ENCODE results near the gene ALPP.
"Not testable (repeated sequence)": the region's sequence is repeated elsewhere in the genome, so short reads cannot be mapped to it uniquely, and the experiment has no call there.

The ALPP gene

DNA sequence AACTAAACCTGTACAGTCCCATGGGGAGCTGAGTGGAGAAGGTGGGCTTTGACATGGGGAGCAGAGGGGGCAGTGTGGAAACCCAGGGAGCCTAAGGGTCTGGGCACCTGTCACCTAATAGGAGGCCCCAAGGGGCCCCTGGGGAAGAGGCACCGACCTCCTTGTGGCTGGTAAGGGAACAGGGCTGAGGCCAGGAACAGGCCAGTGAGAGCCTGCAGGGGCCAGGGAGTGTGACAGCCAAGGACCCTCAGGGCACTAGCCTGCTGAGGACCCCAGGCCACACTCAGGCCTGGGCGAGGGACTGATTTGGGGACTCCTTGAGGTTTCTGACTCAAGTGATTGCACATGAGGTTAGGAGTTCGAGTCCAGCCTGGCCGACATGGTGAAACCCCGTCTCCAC lies 24.5 kb upstream of the ALPP start:
- Histone ChIP-seq H3K4me2 (ENCODE audit: low read length) (no peak overlapping the region), H3K36me3 (ENCODE audit: insufficient read depth, low read length) (no peaks in the 10 kb centered on the region), H3K27me3 (ENCODE audit: control insufficient read depth, insufficient read depth, low read length) (peaks cover 49% of the 10 kb centered on the region), H3K9ac (ENCODE audit: low read depth, low read length) (no peak overlapping the region), H3K4me3 (ENCODE audit: low read length) (no peak overlapping the region), H3K4me1 (ENCODE audit: control insufficient read depth, insufficient read depth, low read length) (no peaks in the 10 kb centered on the region), H3K9me3 (replicated peaks; ENCODE audit: low read length) (no peaks in the 10 kb centered on the region)

- H3K36me3 ChIP-seq (ENCODE audit: insufficient read depth, low read length) = no peaks in the 10 kb centered on the region
Measured at GRCh38 chr2:232361646-232362045, 16.9 kb upstream of the ALPP start.

DNA sequence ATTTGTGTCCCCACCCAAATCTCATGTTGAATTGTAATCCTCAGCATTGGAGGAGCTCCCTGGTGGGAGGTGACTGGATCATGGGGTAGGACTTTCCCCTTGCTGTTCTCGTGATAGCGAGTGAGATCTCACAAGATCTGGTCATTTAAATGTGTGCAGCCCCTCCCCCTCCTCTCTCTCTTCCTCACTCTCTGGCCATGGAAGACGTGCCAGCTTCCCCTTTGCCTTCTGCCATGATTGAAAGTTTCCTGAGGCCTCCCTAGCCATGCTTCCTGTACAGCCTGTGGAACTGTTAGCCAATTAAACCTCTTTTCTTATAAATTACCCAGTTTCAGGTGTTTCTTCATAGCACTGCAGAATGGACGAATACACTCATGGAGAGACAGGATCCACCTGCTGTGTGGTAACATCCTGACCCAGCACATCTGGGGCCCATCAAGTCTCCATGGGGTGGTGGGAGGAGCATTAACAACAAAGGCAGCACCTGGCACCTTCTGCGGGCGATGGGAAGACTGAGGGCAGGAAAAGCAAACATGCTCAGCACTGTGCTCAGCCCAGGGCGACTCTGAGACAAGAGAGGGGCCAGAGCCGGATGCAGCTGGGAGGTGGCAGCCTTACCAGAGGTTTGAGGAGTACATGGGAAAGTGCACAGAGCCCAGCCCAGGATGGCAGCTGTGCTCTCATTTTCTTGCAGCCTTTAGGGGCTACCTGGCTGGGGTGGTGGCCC lies 16.2 kb upstream of the ALPP start:
- no peaks in the 10 kb centered on the region for H3K9me3 ChIP-seq (replicated peaks; ENCODE audit: low read length)
- no peak overlapping the region for H3K4me2 ChIP-seq (ENCODE audit: low read length)
- no peaks in the 10 kb centered on the region for H3K4me1 ChIP-seq (ENCODE audit: control insufficient read depth, insufficient read depth, low read length)
- no peak overlapping the region for H3K4me3 ChIP-seq (ENCODE audit: low read length)
- no peak overlapping the region for H3K9ac ChIP-seq (ENCODE audit: low read depth, low read length)
- H3K36me3 ChIP-seq (ENCODE audit: insufficient read depth, low read length) = no peaks in the 10 kb centered on the region
- peaks cover 13% of the 10 kb centered on the region for H3K27me3 ChIP-seq (ENCODE audit: control insufficient read depth, insufficient read depth, low read length)

More at GRCh38 chr2:232361646-232362045, 16.9 kb upstream of the ALPP start:
- Histone ChIP-seq H3K4me1 (ENCODE audit: control insufficient read depth, insufficient read depth, low read length) (no peaks in the 10 kb centered on the region), H3K4me2 (ENCODE audit: low read length) (no peak overlapping the region), H3K9ac (ENCODE audit: low read depth, low read length) (no peak overlapping the region), H3K27me3 (ENCODE audit: control insufficient read depth, insufficient read depth, low read length) (peaks cover 8% of the 10 kb centered on the region), H3K9me3 (replicated peaks; ENCODE audit: low read length) (no peaks in the 10 kb centered on the region), H3K4me3 (ENCODE audit: low read length) (no peak overlapping the region)

GRCh38 chr2:232363064-232363783 lies 15.3 kb upstream of the ALPP start:
- peaks cover 13% of the 10 kb centered on the region for H3K27me3 ChIP-seq (ENCODE audit: control insufficient read depth, insufficient read depth, low read length)
- H3K9me3 ChIP-seq (replicated peaks; ENCODE audit: low read length); H3K4me1 ChIP-seq (ENCODE audit: control insufficient read depth, insufficient read depth, low read length); H3K4me3 ChIP-seq (ENCODE audit: low read length); H3K9ac ChIP-seq (ENCODE audit: low read depth, low read length); H3K36me3 ChIP-seq (ENCODE audit: insufficient read depth, low read length); H3K4me2 ChIP-seq (ENCODE audit: low read length): not testable (repeated sequence)

- H3K4me1 ChIP-seq (ENCODE audit: control insufficient read depth, insufficient read depth, low read length) = no peaks in the 10 kb centered on the region
- no peak overlapping the region for H3K9ac ChIP-seq (ENCODE audit: low read depth, low read length)
- H3K27me3 ChIP-seq (ENCODE audit: control insufficient read depth, insufficient read depth, low read length) = peaks cover 13% of the 10 kb centered on the region
- no peak overlapping the region for H3K4me3 ChIP-seq (ENCODE audit: low read length)
- H3K36me3 ChIP-seq (ENCODE audit: insufficient read depth, low read length) = no peaks in the 10 kb centered on the region
- H3K9me3 ChIP-seq (replicated peaks; ENCODE audit: low read length) = no peaks in the 10 kb centered on the region
- H3K4me2 ChIP-seq (ENCODE audit: low read length) = no peak overlapping the region
Measured at GRCh38 chr2:232363784-232364615, 14.6 kb upstream of the ALPP start.

GRCh38 chr2:232364806-232365594 lies 13.6 kb upstream of the ALPP start:
- not testable (repeated sequence) for H3K4me1 ChIP-seq (ENCODE audit: control insufficient read depth, insufficient read depth, low read length)
- H3K27me3 ChIP-seq (ENCODE audit: control insufficient read depth, insufficient read depth, low read length) = peaks cover 13% of the 10 kb centered on the region

GRCh38 chr2:232365621-232366321 lies 12.8 kb upstream of the ALPP start:
- no peak overlapping the region for H3K4me2 ChIP-seq (ENCODE audit: low read length)
- no peak overlapping the region for H3K9ac ChIP-seq (ENCODE audit: low read depth, low read length)
- H3K9me3 ChIP-seq (replicated peaks; ENCODE audit: low read length) = no peaks in the 10 kb centered on the region
- no peaks in the 10 kb centered on the region for H3K36me3 ChIP-seq (ENCODE audit: insufficient read depth, low read length)
- H3K4me3 ChIP-seq (ENCODE audit: low read length) = no peak overlapping the region
- no peaks in the 10 kb centered on the region for H3K4me1 ChIP-seq (ENCODE audit: control insufficient read depth, insufficient read depth, low read length)
- H3K27me3 ChIP-seq (ENCODE audit: control insufficient read depth, insufficient read depth, low read length) = peaks cover 16% of the 10 kb centered on the region

More at GRCh38 chr2:232364806-232365594, 13.6 kb upstream of the ALPP start:
- not testable (repeated sequence) for H3K9me3 ChIP-seq (replicated peaks; ENCODE audit: low read length); H3K4me2 ChIP-seq (ENCODE audit: low read length); H3K9ac ChIP-seq (ENCODE audit: low read depth, low read length); H3K36me3 ChIP-seq (ENCODE audit: insufficient read depth, low read length); H3K4me3 ChIP-seq (ENCODE audit: low read length)

GRCh38 chr2:232366461-232366860 lies 12.1 kb upstream of the ALPP start:
- not testable (repeated sequence) for H3K36me3 ChIP-seq (ENCODE audit: insufficient read depth, low read length); H3K4me2 ChIP-seq (ENCODE audit: low read length); H3K4me3 ChIP-seq (ENCODE audit: low read length); H3K9me3 ChIP-seq (replicated peaks; ENCODE audit: low read length); H3K4me1 ChIP-seq (ENCODE audit: control insufficient read depth, insufficient read depth, low read length); H3K9ac ChIP-seq (ENCODE audit: low read depth, low read length)
- peaks cover 16% of the 10 kb centered on the region for H3K27me3 ChIP-seq (ENCODE audit: control insufficient read depth, insufficient read depth, low read length)

DNA sequence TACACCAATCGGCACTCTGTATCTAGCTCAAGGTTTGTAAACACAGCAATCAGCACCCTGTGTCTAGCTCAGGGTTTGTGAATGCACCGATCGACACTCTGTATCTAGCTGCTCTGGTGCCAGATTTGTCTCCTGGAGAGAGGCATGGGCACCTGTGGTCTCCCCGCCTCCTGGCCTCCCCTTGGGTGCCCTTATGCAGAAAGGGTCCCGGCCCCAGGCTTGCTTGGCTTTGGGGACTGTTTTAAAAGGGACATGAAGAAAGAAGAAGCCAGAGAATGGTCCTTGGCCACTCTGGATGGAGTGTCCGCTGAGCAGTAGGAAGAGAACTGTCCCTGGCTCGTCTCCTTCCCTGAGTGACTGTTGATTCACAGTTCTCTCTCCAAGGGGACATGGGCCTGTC lies 11.5 kb upstream of the ALPP start:
- Histone ChIP-seq H3K4me3 (ENCODE audit: low read length) (no peak overlapping the region), H3K9me3 (replicated peaks; ENCODE audit: low read length) (no peaks in the 10 kb centered on the region), H3K27me3 (ENCODE audit: control insufficient read depth, insufficient read depth, low read length) (peaks cover 19% of the 10 kb centered on the region), H3K4me1 (ENCODE audit: control insufficient read depth, insufficient read depth, low read length) (no peaks in the 10 kb centered on the region), H3K4me2 (ENCODE audit: low read length) (no peak overlapping the region), H3K36me3 (ENCODE audit: insufficient read depth, low read length) (no peaks in the 10 kb centered on the region), H3K9ac (ENCODE audit: low read depth, low read length) (no peak overlapping the region)

DNA sequence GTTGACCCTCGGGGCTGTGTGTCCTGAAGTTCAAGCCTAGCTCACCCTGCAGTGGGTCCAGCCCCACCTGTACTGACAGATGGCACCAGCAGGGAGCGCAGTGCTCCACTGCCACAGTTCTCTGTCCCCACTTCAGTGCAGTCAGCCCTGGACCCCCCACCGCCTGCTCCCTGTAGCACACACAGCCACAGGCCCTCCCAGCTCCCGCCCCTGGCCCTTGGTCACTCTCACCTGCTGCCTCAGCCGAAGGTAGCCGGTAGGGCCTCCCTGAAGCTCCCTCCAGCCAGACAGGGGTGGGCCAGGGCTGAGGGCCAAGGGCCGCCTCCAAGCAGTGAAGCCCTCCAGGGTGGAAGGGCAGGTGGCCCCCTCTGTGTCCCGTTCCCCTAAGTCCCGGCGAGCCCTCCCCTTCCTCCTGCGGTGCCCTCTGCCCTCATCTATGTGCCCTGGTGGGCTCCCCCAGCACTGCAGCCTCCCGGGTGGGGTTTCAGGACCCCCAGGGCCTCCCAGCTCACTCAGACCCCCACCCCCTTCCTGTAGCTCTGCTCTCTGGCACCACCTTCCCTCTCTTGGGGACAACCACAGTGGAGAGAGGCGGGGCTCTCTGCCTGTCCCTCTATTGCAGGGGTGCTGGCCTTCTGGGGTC lies 10.8 kb upstream of the ALPP start:
- no peaks in the 10 kb centered on the region for H3K4me1 ChIP-seq (ENCODE audit: control insufficient read depth, insufficient read depth, low read length)

More for the DNA sequence above, 10.8 kb upstream of the ALPP start:
- Histone ChIP-seq H3K27me3 (ENCODE audit: control insufficient read depth, insufficient read depth, low read length) (peaks cover 15% of the 10 kb centered on the region), H3K4me3 (ENCODE audit: low read length) (no peak overlapping the region), H3K9me3 (replicated peaks; ENCODE audit: low read length) (no peaks in the 10 kb centered on the region), H3K9ac (ENCODE audit: low read depth, low read length) (no peak overlapping the region), H3K4me2 (ENCODE audit: low read length) (no peak overlapping the region), H3K36me3 (ENCODE audit: insufficient read depth, low read length) (no peaks in the 10 kb centered on the region)

Measured in skeletal muscle satellite cell (primary cell).